ENCODE measurements around the gene SERPINB1.

SERPINB1 gene

GRCh38 chr6:2783188-2783963 lies 58.3 kb downstream of the SERPINB1 start:
- peaks cover 61% of the 10 kb centered on the region for H3K36me3 ChIP-seq
- no peaks in the 10 kb centered on the region for H3K9me3 ChIP-seq (ENCODE audit: severe bottlenecking)
- H3K27ac ChIP-seq = peak overlapping the region; percentile 45
- no peak overlapping the region for H3K4me3 ChIP-seq (ENCODE audit: low read depth, low read length)
- peak; percentile 60 for DNase-seq
- H3K27me3 ChIP-seq (ENCODE audit: insufficient read depth, low read depth, severe bottlenecking) = no peaks in the 10 kb centered on the region
- peak; percentile 59 for TF ChIP-seq CTCF (IDR thresholded peaks at IDR 0.05; ENCODE audit: low read depth, low read length)

- H3K36me3 ChIP-seq = peaks cover 60% of the 10 kb centered on the region
- no peaks in the 10 kb centered on the region for H3K27me3 ChIP-seq (ENCODE audit: insufficient read depth, low read depth, severe bottlenecking)
- H3K4me3 ChIP-seq (ENCODE audit: low read depth, low read length) = no peak overlapping the region
- TF ChIP-seq CTCF (IDR thresholded peaks at IDR 0.05; ENCODE audit: low read depth, low read length) = no peak
- peak overlapping the region; percentile 45 for H3K27ac ChIP-seq
- DNase-seq = no peak
- H3K9me3 ChIP-seq (ENCODE audit: severe bottlenecking) = no peaks in the 10 kb centered on the region
These were observed 58.9 kb downstream of the SERPINB1 start for GRCh38 chr6:2782825-2783187.

GRCh38 chr6:2782356-2782708 lies 59.3 kb downstream of the SERPINB1 start:
- TF ChIP-seq CTCF (IDR thresholded peaks at IDR 0.05; ENCODE audit: low read depth, low read length) = no peak
- Histone ChIP-seq H3K4me3 (ENCODE audit: low read depth, low read length) (no peak overlapping the region), H3K27me3 (ENCODE audit: insufficient read depth, low read depth, severe bottlenecking) (no peaks in the 10 kb centered on the region), H3K9me3 (ENCODE audit: severe bottlenecking) (no peaks in the 10 kb centered on the region), H3K36me3 (peaks cover 56% of the 10 kb centered on the region), H3K27ac (no peak overlapping the region)
- no peak for DNase-seq
